ENCODE data around the gene ZNF215.

- no peak for TF ChIP-seq CTCF (IDR thresholded peaks at IDR 0.05; ENCODE audit: low read length)
- no peak for TF ChIP-seq EZH2 (IDR thresholded peaks at IDR 0.05; ENCODE audit: borderline replicate concordance, low read length)
Measured at GRCh38 chr11:6943131-6943530, 16.9 kb downstream of the ZNF215 start.

Data from OCI-LY1 (cell line).